Omental fat pad (tissue), 4 donors: ENCODE results near the gene KCTD17. TPM values are rescaled to one million over a fixed set of nuclear protein-coding genes. Genes with fewer than 3 reads are reported as not detected.
"Not testable (repeated sequence)": the region's sequence is repeated elsewhere in the genome, so short reads cannot be mapped to it uniquely, and the experiment has no call there.

Source experiments
- ATAC-seq: fragments of 150-250 bp; one replicate; pipeline ENCODE4 v1.9.1; 2016; ENCODE audit warnings: mild to moderate bottlenecking, moderate library complexity; ENCODE audit not compliant: low FRiP score
- DNase-seq: peaks from one replicate; pipeline ENCODE4 v3.0.0-alpha.2; 2019; ENCODE audit warnings: low spot score
- total RNA-seq, 4 donors: library from RNA; depleted of rRNA; stranded (reverse); fragments of >200 nt; gene quantifications; one replicate each; pipeline ENCODE4 v1.1.0, GENCODE V29; 2016
- TF ChIP-seq, protein P1 (sequence below), 3 donors: fragments of 450-650 bp; IDR thresholded peaks; one replicate each; pipeline ENCODE4 v1.5.1; 2016 to 2017; ENCODE audit warnings: antibody characterized with exemption in 3 of 3, mild to moderate bottlenecking in 3 of 3, moderate library complexity in 2 of 3

KCTD17 gene
- total RNA-seq, 4 donors from 2014 or later, result 6.2 to 17.3 (median 8.3) TPM

DNA sequence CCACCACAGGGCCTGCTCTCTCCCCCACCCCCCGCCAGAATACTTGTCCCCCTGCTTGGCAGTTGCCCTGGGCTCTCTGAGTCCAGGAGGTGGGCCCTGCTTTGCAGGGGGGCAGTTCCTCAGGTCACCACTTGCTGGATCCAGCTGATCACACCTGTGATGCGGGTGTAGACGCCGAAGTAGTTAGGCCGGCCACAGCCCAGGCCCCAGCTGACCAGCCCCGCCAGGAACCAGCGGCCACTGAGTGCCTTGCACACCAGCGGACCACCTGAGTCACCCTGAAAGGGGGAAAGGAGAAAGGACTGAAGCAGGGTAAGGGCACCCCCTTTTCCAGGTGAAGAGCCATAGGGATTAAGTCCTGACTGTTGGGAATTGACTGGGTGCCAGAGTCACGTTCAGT, 14.4 kb downstream of the KCTD17 start:
- TF ChIP-seq, protein P1, sequence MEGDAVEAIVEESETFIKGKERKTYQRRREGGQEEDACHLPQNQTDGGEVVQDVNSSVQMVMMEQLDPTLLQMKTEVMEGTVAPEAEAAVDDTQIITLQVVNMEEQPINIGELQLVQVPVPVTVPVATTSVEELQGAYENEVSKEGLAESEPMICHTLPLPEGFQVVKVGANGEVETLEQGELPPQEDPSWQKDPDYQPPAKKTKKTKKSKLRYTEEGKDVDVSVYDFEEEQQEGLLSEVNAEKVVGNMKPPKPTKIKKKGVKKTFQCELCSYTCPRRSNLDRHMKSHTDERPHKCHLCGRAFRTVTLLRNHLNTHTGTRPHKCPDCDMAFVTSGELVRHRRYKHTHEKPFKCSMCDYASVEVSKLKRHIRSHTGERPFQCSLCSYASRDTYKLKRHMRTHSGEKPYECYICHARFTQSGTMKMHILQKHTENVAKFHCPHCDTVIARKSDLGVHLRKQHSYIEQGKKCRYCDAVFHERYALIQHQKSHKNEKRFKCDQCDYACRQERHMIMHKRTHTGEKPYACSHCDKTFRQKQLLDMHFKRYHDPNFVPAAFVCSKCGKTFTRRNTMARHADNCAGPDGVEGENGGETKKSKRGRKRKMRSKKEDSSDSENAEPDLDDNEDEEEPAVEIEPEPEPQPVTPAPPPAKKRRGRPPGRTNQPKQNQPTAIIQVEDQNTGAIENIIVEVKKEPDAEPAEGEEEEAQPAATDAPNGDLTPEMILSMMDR (IDR thresholded peaks at IDR 0.05), result no peak
- ATAC-seq (no peak), DNase-seq (no peak)

DNA sequence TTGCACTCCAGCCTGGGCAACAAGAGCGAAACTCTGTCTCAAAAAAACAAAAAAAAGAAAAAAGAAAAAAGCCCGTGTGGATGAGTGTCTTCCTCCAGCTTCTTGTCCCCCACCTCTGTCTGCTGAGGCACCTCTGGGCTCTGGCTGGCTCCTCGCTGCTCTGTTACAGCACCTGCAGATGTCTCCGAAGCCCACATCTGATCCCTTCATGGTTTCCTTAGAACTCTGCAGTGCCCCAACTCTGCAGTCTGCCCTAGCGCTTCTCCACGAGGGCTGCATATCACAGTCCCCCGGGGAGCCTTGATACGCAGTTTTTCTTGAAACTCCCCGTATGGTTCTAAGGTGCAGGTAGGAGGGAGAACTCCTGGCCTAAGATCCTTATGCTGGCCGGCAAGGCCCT, 15.9 kb downstream of the KCTD17 start:
- ATAC-seq, result no peak
- TF ChIP-seq, protein P1 (IDR thresholded peaks at IDR 0.05), result no peak

DNA sequence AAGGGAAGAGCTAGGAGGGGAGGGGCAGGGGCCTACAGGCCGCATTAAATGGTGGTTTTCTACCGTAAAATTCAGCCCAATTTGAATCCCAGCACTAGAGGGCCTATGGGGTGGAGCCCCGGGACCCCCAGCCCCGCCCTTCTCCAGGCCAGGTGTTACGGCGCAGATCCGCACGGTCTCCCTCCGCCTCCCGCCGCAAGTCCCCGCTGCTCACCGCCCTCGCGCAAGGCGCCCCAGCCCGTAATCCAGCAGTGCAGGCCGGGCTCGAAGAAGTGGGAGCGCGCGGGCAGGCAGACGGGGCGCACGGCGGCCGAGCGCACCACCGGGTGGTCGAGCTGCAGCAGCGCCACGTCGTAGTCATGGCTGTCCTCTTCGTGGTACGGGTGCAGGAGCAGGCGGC, 17.3 kb downstream of the KCTD17 start:
- TF ChIP-seq, protein P1 (IDR thresholded peaks at IDR 0.05), result no peak
- ATAC-seq, result no peak
- no peak for DNase-seq

More for the DNA sequence above, 15.9 kb downstream of the KCTD17 start:
- DNase-seq, result no peak

DNA sequence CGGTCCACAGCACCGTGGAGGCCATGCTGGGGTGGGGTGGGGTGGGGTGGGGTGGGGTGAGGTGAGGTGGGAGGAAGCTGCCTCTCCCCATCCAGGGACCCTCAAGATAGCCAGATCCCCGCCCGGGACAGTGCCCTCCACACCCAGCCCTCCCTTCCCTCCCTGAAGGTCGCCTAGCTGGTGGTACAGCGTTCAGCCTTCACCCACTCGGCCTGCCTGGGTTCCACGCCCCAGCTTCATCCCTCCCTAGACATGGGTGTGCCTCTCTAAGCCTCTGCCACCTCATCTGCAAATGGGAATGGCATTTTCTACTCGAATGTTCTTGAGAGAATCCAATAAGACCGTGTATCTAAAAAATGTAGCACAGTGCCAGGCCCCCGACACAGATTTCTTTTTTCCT, 17.8 kb downstream of the KCTD17 start:
- ATAC-seq (no peak), DNase-seq (no peak)
- TF ChIP-seq, protein P1 (IDR thresholded peaks at IDR 0.05), result no peak

DNA sequence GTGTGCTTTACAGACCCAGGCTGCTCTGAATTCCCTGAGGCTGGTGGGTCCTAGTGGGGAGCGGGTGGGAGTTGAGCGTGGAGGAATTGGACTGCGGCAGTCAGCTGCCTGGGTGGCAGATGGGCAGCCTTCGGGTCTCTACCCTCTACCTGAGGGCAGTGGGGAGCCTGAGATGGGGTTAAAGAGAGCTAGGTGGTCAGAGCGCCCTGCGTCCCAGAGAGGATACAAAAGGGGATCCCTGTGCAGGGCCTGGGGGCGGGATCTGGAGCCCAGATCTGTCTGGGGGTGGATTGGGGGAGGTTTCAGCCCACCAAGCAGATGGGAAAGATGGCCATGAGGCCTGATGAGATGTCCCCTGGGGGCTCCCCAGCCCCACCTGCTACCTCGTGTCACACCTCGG, 18.2 kb downstream of the KCTD17 start:
- no peak for ATAC-seq
- no peak for DNase-seq
- TF ChIP-seq, protein P1 (IDR thresholded peaks at IDR 0.05), result no peak

DNA sequence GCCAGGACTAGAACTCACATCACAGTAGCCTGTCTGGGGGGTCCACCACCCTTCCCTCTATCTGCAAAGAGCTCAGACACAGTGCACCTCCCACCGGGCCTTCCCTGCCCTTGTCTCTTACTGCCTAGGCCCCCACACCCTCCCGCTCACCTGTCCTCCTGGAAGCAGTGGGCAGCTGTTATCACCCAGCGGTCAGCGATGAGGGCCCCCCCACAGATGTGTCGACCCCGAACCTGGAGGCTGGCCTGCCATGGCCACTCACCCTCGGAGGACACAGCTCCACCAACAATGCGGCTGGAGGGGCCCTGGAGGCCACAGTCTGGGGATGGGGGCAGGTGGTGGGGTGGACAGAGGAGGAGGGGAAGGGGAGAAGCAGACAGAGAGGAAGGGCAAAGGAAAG, 18.8 kb downstream of the KCTD17 start:
- TF ChIP-seq, protein P1 (IDR thresholded peaks at IDR 0.05), result no peak
- DNase-seq, result no peak
- no peak for ATAC-seq

DNA sequence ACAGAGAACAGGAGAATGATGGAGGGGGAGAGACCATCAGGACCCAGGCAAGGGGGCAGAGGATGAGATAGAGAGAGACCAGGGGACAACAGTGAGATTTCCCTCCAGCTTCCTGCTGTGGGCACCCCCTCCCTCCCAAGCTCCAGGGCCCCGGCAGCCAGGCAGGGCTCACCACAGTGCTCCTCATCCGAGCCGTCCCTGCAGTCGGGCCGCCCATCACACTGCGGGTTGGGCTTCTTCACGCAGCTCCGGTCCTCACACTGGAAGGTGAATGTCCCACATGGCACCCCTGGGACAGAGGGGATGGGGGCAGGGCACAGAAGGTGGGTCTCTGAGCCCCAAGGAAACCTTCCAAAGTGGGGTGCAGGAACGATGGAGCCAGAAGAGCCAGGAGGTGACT, 19.2 kb downstream of the KCTD17 start:
- TF ChIP-seq, protein P1 (IDR thresholded peaks at IDR 0.05), result no peak
- no peak for DNase-seq
- no peak for ATAC-seq

DNA sequence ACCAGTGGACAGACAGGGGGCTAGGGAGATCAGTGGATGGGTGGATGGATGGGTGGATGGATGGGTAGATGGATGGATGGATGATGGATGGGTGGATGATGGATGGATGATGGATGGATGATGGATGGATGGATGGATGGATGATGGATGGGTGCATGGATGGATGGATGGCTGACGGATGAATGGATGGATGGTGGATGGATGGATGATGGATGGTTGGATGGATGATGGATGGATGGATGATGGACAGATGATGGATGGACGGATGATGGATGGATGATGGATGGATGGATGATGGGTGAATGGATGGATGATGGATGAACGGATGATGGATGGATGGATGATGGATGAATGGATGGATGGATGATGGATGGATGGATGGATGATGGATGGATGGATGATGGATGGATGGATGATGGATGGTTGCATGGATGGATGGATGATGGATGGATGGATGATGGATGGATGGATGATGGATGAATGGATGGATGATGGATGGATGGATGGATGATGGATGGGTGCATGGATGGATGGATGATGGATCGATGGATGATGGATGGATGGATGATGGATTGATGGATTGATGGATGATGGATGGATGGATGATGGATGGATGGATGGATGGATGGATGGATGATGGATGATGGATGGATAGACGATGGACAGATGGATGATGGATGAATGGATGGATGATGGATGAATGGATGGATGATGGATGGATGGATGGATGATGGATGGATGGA, 20.5 kb downstream of the KCTD17 start:
- ATAC-seq, DNase-seq: not testable (repeated sequence)
